Ovary (tissue), 3 donors: ENCODE data around the gene ZSCAN32.

Source experiments
- EP300 ChIP-seq: sonication (generic); formaldehyde crosslinking; IDR thresholded peaks from one replicate; pipeline ENCODE4 v1.6.1; 2017; ENCODE audit warnings: antibody characterized with exemption
- POLR2A ChIP-seq: fragments of 450-650 bp; IDR thresholded peaks from one replicate; pipeline ENCODE4 v1.6.1; 2017; ENCODE audit warnings: antibody characterized with exemption, mild to moderate bottlenecking, moderate library complexity
- TF ChIP-seq, protein P1 (sequence below), 3 donors: fragments of 450-650 bp in 2 of 3; fragments of 200-600 bp in 1 of 3; IDR thresholded peaks; one replicate each; pipeline versions ENCODE4 v1.5.1 to v1.8.0; 2016 to 2022; ENCODE audit warnings: antibody characterized with exemption in 3 of 3, mild to moderate bottlenecking in 1 of 3
- donor health status: DM: no; HTN: no; CAD: no.

DNA sequence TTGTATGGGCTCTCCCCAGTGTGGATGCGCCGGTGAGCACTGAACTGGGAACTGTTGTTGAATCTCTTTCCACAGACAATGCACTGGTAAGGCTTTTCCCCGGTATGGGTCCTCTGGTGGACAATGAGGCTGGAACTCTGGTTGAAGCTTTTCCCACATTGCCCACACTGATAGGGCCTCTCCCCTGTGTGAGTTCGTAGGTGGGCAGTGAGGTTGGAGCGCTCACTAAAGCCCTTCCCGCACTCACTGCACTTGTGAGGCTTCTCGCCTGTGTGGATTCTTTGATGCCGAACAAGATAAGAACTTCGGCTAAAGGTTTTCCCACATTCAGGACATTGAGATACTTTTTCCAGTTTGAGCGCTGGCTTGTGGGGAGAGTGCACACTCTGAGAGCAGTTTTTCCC lies 17.8 kb downstream of the ZSCAN32 start:
- TF ChIP-seq EP300, result no peak
- TF ChIP-seq, protein P1, sequence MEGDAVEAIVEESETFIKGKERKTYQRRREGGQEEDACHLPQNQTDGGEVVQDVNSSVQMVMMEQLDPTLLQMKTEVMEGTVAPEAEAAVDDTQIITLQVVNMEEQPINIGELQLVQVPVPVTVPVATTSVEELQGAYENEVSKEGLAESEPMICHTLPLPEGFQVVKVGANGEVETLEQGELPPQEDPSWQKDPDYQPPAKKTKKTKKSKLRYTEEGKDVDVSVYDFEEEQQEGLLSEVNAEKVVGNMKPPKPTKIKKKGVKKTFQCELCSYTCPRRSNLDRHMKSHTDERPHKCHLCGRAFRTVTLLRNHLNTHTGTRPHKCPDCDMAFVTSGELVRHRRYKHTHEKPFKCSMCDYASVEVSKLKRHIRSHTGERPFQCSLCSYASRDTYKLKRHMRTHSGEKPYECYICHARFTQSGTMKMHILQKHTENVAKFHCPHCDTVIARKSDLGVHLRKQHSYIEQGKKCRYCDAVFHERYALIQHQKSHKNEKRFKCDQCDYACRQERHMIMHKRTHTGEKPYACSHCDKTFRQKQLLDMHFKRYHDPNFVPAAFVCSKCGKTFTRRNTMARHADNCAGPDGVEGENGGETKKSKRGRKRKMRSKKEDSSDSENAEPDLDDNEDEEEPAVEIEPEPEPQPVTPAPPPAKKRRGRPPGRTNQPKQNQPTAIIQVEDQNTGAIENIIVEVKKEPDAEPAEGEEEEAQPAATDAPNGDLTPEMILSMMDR (IDR thresholded peaks at IDR 0.05), result no peak
- TF ChIP-seq POLR2A, result no peak
